HG02763 (cell line): Measurements from ENCODE around the gene LHX4.
"Not testable (repeated sequence)": the region's sequence is repeated elsewhere in the genome, so short reads cannot be mapped to it uniquely, and the experiment has no call there.

ENCODE experiments used
- ATAC-seq: cut with Tn5 transposase; IDR thresholded peaks from one replicate; pipeline ENCODE4 v1.9.1; 2021; ENCODE audit warnings: mild to moderate bottlenecking, moderate library complexity; ENCODE audit not compliant: unreplicated experiment

LHX4 gene

GRCh38 chr1:180196436-180197003 is 33.5 kb upstream of the LHX4 start:
- ATAC-seq, result no peak

GRCh38 chr1:180197231-180197630 is 32.8 kb upstream of the LHX4 start:
- ATAC-seq, result no peak

- no peak for ATAC-seq
These were observed 31.9 kb upstream of the LHX4 start for GRCh38 chr1:180198196-180198595.

DNA sequence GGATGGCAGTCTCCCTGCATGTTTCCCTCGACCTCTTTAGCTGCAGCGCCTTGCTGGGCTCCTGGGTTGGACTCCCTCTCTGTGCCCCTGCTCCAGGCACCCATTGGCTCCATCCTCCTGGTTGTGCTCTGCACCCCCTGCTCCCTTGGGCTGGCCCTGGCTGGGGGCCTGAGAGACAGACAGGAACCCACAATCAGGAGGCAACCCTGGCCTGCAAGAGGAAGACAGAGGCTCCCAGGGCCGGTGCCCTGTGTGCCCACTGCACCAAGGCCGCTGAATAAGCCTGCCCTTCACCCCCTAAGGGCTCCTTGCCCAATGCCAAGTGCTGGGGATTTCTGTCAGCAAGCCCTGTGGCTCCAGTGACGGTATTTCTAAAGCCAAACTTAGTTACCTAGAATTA is 31.5 kb upstream of the LHX4 start:
- ATAC-seq, result no peak

DNA sequence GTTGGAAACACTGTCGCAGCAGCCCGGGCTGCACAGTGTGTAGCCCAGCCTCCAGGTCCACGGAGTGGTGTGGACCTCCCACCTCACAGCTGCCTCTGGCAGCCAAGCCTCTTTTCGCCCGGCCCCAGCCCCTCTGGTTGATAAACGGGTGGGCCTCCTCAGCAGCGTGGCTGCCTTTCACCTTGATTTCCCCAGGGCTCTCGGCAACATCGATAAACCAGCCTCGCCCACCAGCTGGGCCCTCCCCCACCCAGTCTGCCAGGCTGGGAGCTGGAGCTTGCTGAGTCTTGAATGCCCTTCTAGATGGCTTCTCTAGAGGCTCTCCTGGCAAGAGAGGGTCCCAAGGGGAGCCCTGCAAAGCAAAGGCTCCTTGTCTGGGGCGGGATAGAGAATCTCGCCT is 31.0 kb upstream of the LHX4 start:
- no peak for ATAC-seq

- no peak for ATAC-seq
These were observed 28.4 kb upstream of the LHX4 start for GRCh38 chr1:180201451-180202200.

DNA sequence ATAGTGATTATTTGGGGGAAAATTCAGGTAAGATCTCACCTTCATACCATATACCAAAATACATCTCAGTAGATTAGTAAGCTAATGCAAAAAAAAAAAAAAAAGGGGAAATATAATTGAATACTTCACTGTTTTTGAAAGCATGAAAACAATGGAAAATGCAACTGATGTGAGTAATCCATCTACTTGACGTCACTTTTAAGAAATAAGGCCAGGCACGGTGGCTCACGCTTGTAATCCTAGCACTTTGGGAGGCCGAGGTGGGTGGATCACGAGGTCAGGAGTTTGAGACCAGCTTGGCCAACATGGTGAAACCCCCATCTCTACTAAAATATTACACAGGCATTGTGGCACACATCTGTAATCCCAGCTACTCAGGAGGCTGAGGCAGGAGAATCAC is 27.5 kb upstream of the LHX4 start:
- ATAC-seq, result not testable (repeated sequence)

DNA sequence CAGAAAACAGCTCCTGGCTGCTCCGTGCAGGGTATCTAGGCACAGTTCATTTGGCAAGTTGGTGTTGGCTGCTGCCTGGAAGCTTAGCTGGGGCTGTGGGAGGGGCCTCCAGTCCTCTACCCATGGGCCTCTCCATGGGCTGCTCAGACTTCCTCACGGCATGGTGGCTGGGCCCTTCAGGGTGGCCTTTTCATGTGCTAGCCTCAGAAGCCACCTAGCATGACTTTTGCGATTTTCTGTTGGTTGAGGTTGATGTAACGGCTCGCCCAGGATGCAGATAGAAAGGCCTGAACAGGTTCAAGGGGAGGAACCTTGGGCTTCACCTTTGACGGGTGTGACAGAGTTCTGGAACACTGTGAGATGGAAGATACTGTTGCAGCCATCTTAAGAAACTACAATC is 25.8 kb upstream of the LHX4 start:
- no peak for ATAC-seq

DNA sequence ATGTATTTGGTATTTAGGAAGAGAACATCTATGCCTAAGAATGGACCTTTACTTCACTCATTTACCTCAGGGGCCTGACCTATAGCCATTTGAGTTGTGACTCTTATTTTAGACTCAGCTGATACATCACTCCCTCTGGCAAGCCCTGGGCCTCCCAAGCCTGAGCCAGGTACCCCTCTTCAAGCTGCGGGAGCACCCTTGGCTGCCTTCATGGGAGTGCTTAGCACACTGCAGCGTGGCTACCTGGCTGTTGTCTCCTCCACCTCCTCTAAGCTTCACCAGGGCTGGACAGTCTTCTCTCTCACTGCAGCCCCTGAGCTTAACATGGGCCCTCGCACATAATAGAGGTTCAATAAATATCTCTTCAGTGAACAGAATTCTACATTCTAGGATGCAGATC is 23.5 kb upstream of the LHX4 start:
- ATAC-seq, result no peak

- ATAC-seq, result no peak
These were observed 21.8 kb upstream of the LHX4 start for GRCh38 chr1:180208264-180208663.

DNA sequence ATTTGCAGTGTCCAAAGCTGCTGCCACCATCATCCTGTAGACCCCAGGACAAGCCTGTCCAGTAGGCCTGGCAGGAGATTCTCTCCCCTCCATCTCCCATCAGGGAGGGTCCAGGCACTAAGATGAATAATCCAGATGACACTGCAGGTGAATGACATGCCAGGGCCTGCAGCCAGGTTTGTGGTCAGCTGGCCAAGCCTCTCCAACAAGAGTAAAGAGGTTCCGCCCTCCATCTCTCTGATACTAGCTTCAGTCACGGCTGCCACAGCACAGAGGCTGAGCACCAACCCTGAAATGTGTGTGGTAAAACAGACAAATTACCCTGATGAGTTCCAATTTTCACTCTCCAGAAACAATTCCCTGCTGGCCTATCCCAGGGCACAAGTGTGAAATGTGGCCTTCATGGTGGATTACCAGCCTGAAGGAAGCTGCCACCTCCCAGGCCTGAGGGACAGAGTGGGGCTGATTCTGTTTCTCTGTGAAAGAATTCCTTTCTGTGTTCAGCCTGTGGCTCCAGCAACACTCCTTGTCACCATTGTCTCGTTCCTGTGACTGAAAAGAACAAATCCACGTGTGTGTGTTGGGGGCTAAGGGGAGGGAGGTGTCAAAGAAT is 19.9 kb upstream of the LHX4 start:
- no peak for ATAC-seq

- no peak for ATAC-seq
These were observed 18.8 kb upstream of the LHX4 start for GRCh38 chr1:180211156-180211859.

- no peak for ATAC-seq
These were observed 18.2 kb upstream of the LHX4 start for GRCh38 chr1:180211860-180212229.

DNA sequence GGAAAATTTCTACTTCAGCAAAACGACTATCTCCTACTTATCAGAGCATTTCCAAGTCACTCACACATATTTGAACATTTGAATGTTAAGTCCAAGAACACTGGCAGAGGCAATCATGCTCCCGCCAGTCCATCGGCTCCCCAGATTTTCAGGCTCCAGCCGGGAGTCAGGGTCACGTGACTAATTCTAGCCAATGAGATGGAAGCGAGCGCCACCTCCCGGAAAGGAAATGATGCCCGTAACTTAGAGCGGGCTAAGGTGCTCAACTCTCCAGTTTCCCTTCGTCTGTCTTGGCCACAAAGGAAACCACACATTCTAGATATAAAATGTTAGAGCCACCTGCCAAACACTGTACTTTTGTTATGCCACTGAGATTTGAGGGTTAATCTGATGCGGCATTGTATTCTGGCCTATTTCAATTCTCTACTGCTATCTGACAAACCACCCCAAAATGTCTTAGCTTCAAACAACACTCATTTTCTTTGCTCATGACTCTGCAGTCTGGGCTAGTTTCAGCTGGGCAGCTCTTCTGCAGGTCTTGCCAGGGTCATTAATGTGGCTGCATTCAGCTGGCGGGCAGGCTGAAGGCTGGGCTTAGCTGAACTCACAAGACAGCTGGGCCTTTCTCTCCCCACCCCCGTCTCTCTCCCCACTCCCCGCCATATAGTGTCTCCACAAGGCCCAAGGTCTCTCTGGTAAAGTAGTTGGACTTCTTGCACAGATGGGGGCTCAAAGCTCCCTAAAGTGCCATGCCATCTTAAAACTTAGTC is 16.5 kb upstream of the LHX4 start:
- ATAC-seq, result no peak

DNA sequence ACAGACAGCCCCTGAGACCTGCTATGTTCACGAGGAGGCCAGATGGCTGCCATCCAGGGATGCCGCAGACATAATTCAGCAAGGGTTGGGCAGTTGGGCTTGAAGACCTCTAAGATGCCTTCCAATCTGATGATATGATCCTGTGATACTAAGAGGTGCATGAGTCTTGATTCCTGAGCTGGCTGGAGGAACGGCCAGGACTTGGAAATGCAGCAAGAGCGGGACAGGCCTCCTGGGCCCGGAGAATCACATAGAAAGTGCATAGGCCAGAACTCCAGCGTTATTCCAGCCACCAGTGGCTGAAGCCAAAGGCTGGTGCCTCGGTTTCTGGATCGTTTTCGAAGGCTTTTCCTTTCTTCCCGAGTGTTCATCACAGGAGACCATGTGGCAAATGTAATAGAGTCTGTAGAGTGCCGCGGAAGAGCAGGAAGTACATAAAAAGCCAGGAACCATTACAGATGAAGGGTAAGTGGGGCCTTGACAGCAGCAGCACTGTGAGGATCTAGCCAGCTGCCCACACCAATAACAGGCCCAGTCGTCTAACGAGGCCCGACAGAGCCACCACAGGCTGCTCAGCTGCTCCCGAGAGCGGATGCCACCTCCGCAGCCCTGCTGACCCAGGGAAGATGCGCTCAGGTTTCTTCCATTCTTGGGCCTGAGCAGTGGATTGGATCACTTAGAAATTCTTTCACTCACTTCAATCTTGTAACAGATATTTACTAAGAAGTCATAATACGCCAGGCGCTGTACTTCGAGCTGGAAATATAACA is 14.0 kb upstream of the LHX4 start:
- no peak for ATAC-seq

GRCh38 chr1:180217006-180217405 is 13.1 kb upstream of the LHX4 start:
- no peak for ATAC-seq

DNA sequence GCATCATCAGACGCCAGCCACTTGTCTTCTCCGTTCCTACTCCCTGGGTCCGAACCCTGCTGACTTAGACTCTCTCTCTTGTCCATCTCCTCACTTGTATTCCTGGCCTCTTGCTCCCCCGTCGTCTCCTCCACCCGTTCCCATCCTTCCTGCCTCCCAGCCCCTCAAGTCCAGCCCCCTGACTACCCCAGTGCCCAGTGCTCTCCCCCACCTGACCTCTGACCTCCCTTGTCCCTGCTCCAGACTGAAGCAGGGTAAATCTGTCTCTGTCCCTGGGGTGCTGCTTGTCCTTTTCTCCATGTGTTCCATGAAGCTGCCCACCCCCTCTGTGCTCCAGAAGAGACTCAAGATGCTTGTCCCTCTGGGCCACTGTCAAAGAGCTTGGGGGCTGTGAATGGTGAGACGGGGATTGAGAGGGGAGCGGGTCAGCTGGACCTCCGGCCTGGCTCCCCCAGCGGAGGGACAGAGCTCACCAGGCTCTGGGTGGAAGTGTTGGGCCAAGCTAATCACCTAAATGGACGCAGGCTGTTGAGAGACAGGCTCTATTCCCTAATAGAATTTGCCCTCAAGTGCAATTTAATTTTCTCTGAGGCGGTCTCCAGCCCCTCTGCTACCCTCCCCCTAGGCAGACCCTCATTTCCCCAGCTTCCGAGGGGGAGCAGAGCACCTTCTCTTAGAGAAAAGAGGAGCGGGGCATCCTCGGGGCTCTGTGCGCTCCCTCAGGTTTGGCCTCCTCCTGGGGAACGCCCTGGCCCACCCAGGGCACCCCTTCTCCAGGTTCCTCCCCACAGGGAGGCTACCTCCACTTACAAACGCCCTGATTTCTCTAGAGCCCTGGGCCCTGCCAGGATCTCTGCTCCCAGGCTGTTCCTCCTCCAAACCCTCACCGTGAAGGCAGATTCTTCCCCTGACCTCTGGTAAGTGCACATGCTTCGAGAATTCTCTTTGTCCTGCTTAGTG is 11.0 kb upstream of the LHX4 start:
- ATAC-seq, result no peak

DNA sequence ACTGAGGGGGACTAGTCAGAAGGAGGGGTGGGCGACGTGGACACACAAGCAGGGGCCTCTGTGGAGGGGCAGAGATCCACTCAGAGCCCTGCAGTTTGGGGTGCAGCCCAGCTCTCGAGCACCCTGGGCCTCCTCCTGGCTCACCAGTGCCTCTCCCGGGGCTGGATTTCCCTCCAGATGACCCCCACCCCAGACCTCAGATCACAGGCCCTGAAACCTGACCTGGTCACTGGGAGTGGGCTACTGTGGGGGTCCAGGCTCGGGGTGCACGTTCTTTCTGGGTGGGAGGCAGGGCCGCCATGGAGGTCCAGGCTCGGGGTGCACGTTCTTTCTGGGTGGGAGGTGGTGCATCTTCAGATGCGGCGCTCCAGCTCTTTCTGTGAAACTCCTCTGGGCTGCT is 10.3 kb upstream of the LHX4 start:
- no peak for ATAC-seq

GRCh38 chr1:180221462-180221861 is 8.6 kb upstream of the LHX4 start:
- no peak for ATAC-seq
